ENCODE data around the gene RFT1.

DNA sequence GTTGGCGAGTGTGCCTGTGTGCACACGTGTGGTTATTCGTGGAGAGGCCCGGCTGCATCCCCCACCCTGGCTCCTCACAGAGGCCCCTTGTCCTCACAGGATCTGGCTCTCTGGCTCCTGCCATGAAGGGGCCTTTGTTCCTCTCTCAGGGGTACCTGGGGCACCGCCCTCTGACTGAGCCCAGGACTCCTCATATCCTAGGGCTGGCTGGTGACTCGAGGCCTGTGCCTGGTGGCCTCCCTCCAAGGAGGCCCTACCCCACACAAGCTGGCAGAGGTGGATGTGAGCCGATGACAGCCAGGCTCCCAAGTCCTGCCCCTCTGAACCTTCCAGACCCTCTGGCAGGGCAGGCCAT, 40.8 kb upstream of the RFT1 start:
- TF ChIP-seq, protein P1, sequence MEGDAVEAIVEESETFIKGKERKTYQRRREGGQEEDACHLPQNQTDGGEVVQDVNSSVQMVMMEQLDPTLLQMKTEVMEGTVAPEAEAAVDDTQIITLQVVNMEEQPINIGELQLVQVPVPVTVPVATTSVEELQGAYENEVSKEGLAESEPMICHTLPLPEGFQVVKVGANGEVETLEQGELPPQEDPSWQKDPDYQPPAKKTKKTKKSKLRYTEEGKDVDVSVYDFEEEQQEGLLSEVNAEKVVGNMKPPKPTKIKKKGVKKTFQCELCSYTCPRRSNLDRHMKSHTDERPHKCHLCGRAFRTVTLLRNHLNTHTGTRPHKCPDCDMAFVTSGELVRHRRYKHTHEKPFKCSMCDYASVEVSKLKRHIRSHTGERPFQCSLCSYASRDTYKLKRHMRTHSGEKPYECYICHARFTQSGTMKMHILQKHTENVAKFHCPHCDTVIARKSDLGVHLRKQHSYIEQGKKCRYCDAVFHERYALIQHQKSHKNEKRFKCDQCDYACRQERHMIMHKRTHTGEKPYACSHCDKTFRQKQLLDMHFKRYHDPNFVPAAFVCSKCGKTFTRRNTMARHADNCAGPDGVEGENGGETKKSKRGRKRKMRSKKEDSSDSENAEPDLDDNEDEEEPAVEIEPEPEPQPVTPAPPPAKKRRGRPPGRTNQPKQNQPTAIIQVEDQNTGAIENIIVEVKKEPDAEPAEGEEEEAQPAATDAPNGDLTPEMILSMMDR (IDR thresholded peaks at IDR 0.05): no peak
- TF ChIP-seq POLR2A (IDR thresholded peaks at IDR 0.05): no peak

All from ovary (tissue), 3 donors.